Gastrocnemius medialis (tissue), 4 donors: Measurements from ENCODE around the gene SH3PXD2B. TPM values are rescaled to one million over a fixed set of nuclear protein-coding genes. Genes with fewer than 3 reads are reported as not detected.

ENCODE experiments used
- ATAC-seq, 2 donors: fragments of 150-250 bp; one replicate each; pipeline ENCODE4 v1.9.1; 2016
- DNase-seq, 2 donors: peaks; one replicate each; pipeline ENCODE4 v3.0.0-alpha.2; 2019
- H3K27ac ChIP-seq, 4 donors: fragments of 200-600 bp; sonication (generic); 1 replicate in 1 of 4; 2 replicates in 3 of 4; pipeline ENCODE4 v1.5.1; 2016 to 2018; ENCODE audit warnings: mild to moderate bottlenecking in 2 of 4, moderate library complexity in 1 of 4
- H3K27me3 ChIP-seq, 3 donors: fragments of 200-600 bp; sonication (generic) in 2 of 3; 1 replicate in 1 of 3; 2 replicates in 2 of 3; pipeline versions ENCODE4 v1.5.1 to v1.6.0; 2016 to 2019; ENCODE audit warnings: mild to moderate bottlenecking in 1 of 3, moderate library complexity in 1 of 3
- H3K36me3 ChIP-seq, 2 donors: fragments of 200-600 bp; sonication (generic) in 1 of 2; one replicate each; pipeline ENCODE4 v1.5.1; 2017 to 2018
- H3K4me1 ChIP-seq, 2 donors: fragments of 200-600 bp; sonication (generic) in 1 of 2; one replicate each; pipeline ENCODE4 v1.5.1; 2016 to 2017; ENCODE audit warnings: mild to moderate bottlenecking in 2 of 2
- H3K4me3 ChIP-seq, 4 donors: fragments of 200-600 bp; sonication (generic) in 3 of 4; 1 replicate in 1 of 4; 2 replicates in 3 of 4; pipeline ENCODE4 v1.5.1; 2016 to 2019; ENCODE audit warnings: mild to moderate bottlenecking in 2 of 4
- H3K9me3 ChIP-seq, 3 donors: fragments of 200-600 bp; sonication (generic) in 2 of 3; 1 replicate in 1 of 3; 2 replicates in 2 of 3; pipeline ENCODE4 v1.5.1; 2016 to 2019
- POLR2A ChIP-seq, 2 donors: fragments of 450-650 bp; IDR thresholded peaks; one replicate each; pipeline ENCODE4 v1.6.1; 2017; ENCODE audit warnings: antibody characterized with exemption in 2 of 2, mild to moderate bottlenecking in 2 of 2, moderate library complexity in 2 of 2
- in situ Hi-C, 4 donors: fragments of 200-750 bp; cut with MboI; loops; one replicate each; pipeline versions ENCODE4 v1.15.0 to v1.8.0; 2017; ENCODE audit warnings: low sequenced_read_pairs in 4 of 4
- intact Hi-C: fragments of 100-400 bp; cut with DNase I; formaldehyde crosslinking; loops from one replicate; pipeline ENCODE4 v1.15.1; 2023; ENCODE audit warnings: low total_unique reads
- total RNA-seq, 4 donors: library from RNA; depleted of rRNA; stranded (reverse); fragments of >200 nt; gene quantifications; one replicate each; pipeline versions ENCODE4 v1.1.0 to v1.2.3, GENCODE V29; 2016
- TF ChIP-seq, protein P1 (sequence below), 5 experiments: fragments of 450-650 bp in 3 of 5; fragments of 200-600 bp in 2 of 5; sonication (generic) in 2 of 5; IDR thresholded peaks in 4 of 5; conservative IDR thresholded peaks in 1 of 5; 1 replicate in 4 of 5; 2 replicates in 1 of 5; pipeline ENCODE4 v1.5.1; 2016 to 2019; ENCODE audit warnings: antibody characterized with exemption in 5 of 5, mild to moderate bottlenecking in 3 of 5, moderate library complexity in 3 of 5

Gene SH3PXD2B
- total RNA-seq, 4 donors from 2014 or later: 2.7 to 10.2 (median 4.2) TPM

DNA sequence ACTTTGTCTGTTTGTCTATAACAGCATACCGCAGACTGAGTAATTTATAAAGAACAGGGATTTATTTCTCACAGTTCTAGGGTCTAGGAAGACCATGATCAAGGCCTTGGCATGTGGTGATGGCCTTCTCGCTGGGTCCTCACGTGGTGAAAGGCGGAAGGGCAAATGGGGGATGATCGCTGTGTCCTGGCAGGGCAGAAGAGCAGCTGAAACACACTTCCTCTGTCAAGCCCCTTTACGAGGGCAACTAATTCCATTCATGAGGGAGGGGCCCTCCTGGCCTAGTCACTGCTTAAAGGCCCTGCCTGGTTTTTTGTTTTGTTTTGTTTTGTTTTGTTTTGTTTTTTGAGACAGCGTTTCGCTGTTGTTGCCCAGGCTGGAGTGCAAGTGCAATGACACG is 128.9 kb downstream of the SH3PXD2B start:
- Histone ChIP-seq H3K4me3 (no peak overlapping the region), H3K36me3 (no peaks in the 10 kb centered on the region), H3K27me3 (no peaks in the 10 kb centered on the region), H3K9me3 (no peaks in the 10 kb centered on the region), H3K4me1 (no peaks in the 10 kb centered on the region), H3K27ac (no peak overlapping the region)
- intact Hi-C loops: no loop called here
- ATAC-seq: no peak
- in situ Hi-C loops: no loop called here
- no peak for DNase-seq
- TF ChIP-seq POLR2A (IDR thresholded peaks at IDR 0.05): no peak
- TF ChIP-seq, protein P1, sequence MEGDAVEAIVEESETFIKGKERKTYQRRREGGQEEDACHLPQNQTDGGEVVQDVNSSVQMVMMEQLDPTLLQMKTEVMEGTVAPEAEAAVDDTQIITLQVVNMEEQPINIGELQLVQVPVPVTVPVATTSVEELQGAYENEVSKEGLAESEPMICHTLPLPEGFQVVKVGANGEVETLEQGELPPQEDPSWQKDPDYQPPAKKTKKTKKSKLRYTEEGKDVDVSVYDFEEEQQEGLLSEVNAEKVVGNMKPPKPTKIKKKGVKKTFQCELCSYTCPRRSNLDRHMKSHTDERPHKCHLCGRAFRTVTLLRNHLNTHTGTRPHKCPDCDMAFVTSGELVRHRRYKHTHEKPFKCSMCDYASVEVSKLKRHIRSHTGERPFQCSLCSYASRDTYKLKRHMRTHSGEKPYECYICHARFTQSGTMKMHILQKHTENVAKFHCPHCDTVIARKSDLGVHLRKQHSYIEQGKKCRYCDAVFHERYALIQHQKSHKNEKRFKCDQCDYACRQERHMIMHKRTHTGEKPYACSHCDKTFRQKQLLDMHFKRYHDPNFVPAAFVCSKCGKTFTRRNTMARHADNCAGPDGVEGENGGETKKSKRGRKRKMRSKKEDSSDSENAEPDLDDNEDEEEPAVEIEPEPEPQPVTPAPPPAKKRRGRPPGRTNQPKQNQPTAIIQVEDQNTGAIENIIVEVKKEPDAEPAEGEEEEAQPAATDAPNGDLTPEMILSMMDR (IDR thresholded peaks at IDR 0.05 in 4 of 5, conservative IDR thresholded peaks at IDR 0.05 in 1 of 5): no peak

DNA sequence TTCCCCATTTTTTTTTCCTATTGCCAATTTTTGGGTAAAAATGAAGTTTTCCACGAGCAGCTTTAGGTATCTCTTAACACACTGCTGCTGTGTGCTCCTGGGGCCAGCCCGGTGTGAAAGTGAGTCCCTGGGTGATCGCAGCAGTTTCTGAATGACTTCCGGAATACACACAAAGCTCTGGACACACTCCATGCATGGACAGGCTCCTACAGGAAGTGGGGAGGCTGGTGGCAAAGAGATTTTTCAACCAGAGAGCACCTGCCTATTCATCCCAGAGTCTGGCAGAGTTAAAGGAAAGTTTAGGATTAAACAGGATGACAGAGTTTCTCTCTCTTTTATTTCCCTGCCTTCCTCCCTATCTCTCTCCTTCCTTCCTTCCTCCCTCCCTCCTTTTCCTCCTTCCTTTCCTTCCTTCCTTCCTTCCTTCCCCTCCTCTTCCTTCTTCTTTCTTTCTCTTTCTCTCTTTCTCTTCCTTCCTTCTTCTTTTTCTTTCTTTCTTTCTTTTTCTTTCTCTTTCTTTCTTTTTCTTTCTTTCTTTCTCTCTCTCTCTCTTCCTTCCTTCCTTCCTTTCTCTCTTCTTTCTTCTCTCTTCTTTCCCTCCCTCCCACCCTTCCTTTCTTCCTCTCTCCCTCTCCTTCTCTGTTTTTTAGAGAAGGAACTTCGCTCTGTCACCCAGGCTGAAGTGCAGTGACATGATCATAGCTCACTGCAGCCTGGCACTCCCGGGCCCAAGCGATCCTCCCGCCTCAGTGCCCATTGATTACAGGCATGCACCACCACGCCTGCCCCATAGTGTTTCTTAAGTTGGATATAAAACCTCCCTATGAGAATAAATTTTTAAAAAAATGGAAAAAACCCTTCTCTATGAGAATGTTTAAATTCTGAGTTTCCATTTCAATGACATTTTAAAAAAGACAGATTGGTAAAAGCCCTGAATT is 132.0 kb downstream of the SH3PXD2B start:
- intact Hi-C loops (no loop called here), in situ Hi-C loops (no loop called here)
- no peak overlapping the region for H3K4me3 ChIP-seq
- H3K4me1 ChIP-seq: no peaks in the 10 kb centered on the region
- no peak overlapping the region for H3K27ac ChIP-seq
- no peaks in the 10 kb centered on the region for H3K36me3 ChIP-seq
- TF ChIP-seq POLR2A (IDR thresholded peaks at IDR 0.05): no peak
- TF ChIP-seq, protein P1 (IDR thresholded peaks at IDR 0.05 in 4 of 5, conservative IDR thresholded peaks at IDR 0.05 in 1 of 5): no peak
- ATAC-seq (no peak), DNase-seq (no peak)
- no peaks in the 10 kb centered on the region for H3K27me3 ChIP-seq
- no peaks in the 10 kb centered on the region for H3K9me3 ChIP-seq

DNA sequence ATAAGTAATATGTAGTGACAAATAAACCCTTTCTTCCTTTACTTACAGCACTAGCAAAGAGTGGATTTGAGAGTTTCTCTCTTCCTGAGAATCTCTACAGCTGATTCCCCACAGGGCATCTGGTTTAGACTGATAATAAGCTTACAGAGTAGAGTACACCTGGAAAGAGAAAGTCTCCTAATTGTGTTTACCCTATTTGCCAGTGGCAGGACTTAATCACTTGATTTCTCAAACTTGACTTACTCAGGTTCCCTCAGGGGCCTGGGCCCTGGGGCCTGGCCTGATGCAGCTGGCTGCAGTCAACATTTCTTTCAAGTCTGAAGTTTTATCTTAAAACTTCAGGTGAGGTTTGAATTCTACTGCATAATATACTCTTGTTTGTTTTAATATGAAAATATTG is 132.7 kb downstream of the SH3PXD2B start:
- H3K27ac ChIP-seq: no peak overlapping the region
- H3K9me3 ChIP-seq: no peaks in the 10 kb centered on the region
- TF ChIP-seq, protein P1 (IDR thresholded peaks at IDR 0.05 in 4 of 5, conservative IDR thresholded peaks at IDR 0.05 in 1 of 5): no peak
- no peak for TF ChIP-seq POLR2A (IDR thresholded peaks at IDR 0.05)
- in situ Hi-C loops (no loop called here), intact Hi-C loops (no loop called here)
- DNase-seq: no peak
- H3K36me3 ChIP-seq: no peaks in the 10 kb centered on the region
- no peak for ATAC-seq
- no peak overlapping the region for H3K4me3 ChIP-seq
- H3K27me3 ChIP-seq: no peaks in the 10 kb centered on the region
- no peaks in the 10 kb centered on the region for H3K4me1 ChIP-seq

DNA sequence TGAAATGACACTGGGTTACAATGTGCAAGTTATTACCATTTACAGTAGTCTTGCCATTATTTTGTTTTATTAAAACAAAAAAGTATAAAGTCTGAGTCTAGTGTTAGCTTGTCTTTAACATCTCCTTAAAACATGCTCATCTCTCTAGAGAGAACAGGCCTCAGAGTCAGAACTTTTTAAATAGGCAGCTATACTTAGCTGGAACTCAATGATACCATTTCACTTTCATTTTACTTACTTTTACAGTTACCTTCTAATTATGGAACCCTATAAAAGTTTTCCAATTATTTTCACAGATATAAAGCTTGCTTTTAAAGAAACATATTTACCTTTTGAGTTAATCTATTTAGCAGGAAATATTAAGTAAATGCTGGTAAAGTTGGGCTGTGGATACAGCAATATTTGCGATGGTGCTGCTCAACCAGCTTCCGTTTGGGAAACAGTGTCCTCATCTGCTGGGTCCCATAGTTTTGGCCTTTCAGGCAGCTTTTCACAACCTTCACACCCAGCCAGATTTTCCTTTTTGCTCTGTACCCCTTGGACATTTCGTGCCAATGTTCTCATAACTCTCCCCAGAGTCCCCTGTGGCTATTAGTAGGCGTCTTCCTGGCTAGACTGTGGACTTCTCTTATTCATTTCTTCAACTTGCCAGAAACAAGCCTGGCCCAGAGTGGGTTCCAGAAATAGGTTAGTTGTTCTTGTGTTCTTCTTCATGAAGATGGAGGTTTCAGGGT is 134.4 kb downstream of the SH3PXD2B start:
- ATAC-seq (peak; percentile 39), DNase-seq (peak in 1 of 2 donors; percentile 40)
- Histone ChIP-seq H3K9me3 (no peaks in the 10 kb centered on the region), H3K27ac (no peak overlapping the region), H3K4me1 (no peaks in the 10 kb centered on the region), H3K27me3 (no peaks in the 10 kb centered on the region), H3K36me3 (no peaks in the 10 kb centered on the region), H3K4me3 (no peak overlapping the region)
- intact Hi-C loops (loop anchor here (10.0 kb wide), 1 partner anchor 135 kb away; the partner anchor contains the start of gene SH3PXD2B), in situ Hi-C loops (no loop called here)
- TF ChIP-seq, protein P1 (IDR thresholded peaks at IDR 0.05 in 4 of 5, conservative IDR thresholded peaks at IDR 0.05 in 1 of 5): no peak
- TF ChIP-seq POLR2A (IDR thresholded peaks at IDR 0.05): no peak
